Measurements from ENCODE around the gene ATP11A.

DNA sequence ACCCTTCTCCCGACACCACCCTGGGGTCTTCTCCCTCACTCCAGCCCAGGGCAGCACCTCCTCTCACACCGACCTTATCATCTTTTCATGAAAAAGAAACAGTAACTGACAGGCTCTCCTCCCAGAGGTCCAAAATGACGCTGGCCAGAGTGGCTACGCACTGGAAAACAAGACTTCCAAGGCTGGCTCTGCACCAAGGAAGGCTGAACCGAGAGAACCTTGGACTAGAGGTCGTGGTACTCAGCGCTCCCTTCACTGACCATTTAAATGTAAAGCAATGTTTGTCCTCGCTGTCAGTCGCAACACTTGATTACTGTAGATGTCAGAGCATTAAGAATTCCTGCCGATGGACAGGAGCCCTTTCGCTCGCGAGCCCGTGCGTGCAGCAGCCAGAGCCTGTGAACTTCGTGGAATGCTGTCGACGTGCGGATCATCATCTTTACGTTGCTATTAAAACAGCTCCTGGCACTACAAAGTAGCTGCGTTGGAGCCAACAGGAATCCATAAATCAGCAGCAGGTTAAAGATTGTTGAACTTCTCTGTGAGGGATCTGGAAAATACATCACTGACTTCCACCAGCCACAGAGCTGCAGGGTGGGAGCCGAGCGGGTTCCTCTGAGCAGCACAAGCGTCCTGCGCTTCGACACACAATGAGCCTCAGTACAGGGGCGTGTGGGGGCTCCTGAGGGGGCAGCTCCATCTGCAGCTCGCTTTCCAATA, 153.7 kb downstream of the ATP11A start:
- TF ChIP-seq, protein P1, sequence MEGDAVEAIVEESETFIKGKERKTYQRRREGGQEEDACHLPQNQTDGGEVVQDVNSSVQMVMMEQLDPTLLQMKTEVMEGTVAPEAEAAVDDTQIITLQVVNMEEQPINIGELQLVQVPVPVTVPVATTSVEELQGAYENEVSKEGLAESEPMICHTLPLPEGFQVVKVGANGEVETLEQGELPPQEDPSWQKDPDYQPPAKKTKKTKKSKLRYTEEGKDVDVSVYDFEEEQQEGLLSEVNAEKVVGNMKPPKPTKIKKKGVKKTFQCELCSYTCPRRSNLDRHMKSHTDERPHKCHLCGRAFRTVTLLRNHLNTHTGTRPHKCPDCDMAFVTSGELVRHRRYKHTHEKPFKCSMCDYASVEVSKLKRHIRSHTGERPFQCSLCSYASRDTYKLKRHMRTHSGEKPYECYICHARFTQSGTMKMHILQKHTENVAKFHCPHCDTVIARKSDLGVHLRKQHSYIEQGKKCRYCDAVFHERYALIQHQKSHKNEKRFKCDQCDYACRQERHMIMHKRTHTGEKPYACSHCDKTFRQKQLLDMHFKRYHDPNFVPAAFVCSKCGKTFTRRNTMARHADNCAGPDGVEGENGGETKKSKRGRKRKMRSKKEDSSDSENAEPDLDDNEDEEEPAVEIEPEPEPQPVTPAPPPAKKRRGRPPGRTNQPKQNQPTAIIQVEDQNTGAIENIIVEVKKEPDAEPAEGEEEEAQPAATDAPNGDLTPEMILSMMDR (IDR thresholded peaks at IDR 0.05; ENCODE audit: low read depth, low read length): no peak
- TF ChIP-seq EZH2phosphoT487 (IDR thresholded peaks at IDR 0.05; ENCODE audit: low read depth): no peak
